SU-DHL-6 (cell line): Measurements from ENCODE around the gene ARHGAP6.

Source experiments
- EZH2phosphoT487 ChIP-seq: fragments of 200-600 bp; sonication (generic), shearing (Covaris generic); conservative IDR thresholded peaks from 2 replicates; pipeline ENCODE4 v1.6.1; 2018; ENCODE audit warnings: mild to moderate bottlenecking, antibody characterized with exemption, low read length, moderate library complexity, mixed read lengths
- TF ChIP-seq, protein P1 (sequence below): fragments of 200-600 bp; sonication (generic); IDR thresholded peaks from one replicate; pipeline ENCODE4 v1.5.1; 2017; ENCODE audit warnings: antibody characterized with exemption, mild to moderate bottlenecking, low read length, moderate library complexity; ENCODE audit not compliant: insufficient read depth, poor library complexity, severe bottlenecking

DNA sequence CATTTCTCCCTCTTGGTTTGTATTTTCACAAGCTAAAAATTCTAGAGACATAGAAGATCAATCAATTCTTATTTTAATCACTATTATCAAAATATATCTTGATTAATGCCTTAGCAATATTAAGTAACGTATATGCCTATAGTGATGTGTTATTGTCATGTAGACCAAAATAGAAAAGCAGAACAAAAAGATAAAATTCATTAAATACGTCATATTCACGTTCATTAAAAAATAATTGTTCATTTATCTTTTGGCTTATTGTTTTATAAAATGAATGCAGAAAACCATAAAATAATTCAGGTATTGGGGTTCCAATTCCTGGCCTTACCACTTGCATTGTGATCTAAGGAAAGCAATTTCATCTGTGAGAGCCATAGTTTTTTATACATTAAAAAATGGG lies 300.3 kb downstream of the ARHGAP6 start:
- TF ChIP-seq, protein P1, sequence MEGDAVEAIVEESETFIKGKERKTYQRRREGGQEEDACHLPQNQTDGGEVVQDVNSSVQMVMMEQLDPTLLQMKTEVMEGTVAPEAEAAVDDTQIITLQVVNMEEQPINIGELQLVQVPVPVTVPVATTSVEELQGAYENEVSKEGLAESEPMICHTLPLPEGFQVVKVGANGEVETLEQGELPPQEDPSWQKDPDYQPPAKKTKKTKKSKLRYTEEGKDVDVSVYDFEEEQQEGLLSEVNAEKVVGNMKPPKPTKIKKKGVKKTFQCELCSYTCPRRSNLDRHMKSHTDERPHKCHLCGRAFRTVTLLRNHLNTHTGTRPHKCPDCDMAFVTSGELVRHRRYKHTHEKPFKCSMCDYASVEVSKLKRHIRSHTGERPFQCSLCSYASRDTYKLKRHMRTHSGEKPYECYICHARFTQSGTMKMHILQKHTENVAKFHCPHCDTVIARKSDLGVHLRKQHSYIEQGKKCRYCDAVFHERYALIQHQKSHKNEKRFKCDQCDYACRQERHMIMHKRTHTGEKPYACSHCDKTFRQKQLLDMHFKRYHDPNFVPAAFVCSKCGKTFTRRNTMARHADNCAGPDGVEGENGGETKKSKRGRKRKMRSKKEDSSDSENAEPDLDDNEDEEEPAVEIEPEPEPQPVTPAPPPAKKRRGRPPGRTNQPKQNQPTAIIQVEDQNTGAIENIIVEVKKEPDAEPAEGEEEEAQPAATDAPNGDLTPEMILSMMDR, result no peak
- TF ChIP-seq EZH2phosphoT487, result no peak
